ENCODE data around the gene MZT2A.
"Not testable (repeated sequence)": the region's sequence is repeated elsewhere in the genome, so short reads cannot be mapped to it uniquely, and the experiment has no call there.

Gene MZT2A

GRCh38 chr2:131531547-131532185 lies 39.5 kb upstream of the MZT2A start:
- H3K27ac ChIP-seq; H3K27me3 ChIP-seq (ENCODE audit: insufficient read depth, low read depth); H3K79me2 ChIP-seq (ENCODE audit: insufficient read depth, low read depth); H3K36me3 ChIP-seq (ENCODE audit: insufficient read depth); H2AFZ ChIP-seq (ENCODE audit: low read depth); H3K9ac ChIP-seq; H3K4me2 ChIP-seq; H4K20me1 ChIP-seq (ENCODE audit: insufficient read depth); H3K4me3 ChIP-seq (IDR thresholded peaks at IDR 0.05; ENCODE audit: insufficient read depth, low read depth, low read length): not testable (repeated sequence)
- H3K4me1 ChIP-seq (ENCODE audit: low read depth, poor library complexity, severe bottlenecking), result peaks cover 16% of the 10 kb centered on the region

GRCh38 chr2:131530626-131531344 lies 38.6 kb upstream of the MZT2A start:
- not testable (repeated sequence) for H3K36me3 ChIP-seq (ENCODE audit: insufficient read depth); H3K27ac ChIP-seq; H3K9ac ChIP-seq; H3K27me3 ChIP-seq (ENCODE audit: insufficient read depth, low read depth); H4K20me1 ChIP-seq (ENCODE audit: insufficient read depth); H2AFZ ChIP-seq (ENCODE audit: low read depth); H3K4me3 ChIP-seq (IDR thresholded peaks at IDR 0.05; ENCODE audit: insufficient read depth, low read depth, low read length); H3K79me2 ChIP-seq (ENCODE audit: insufficient read depth, low read depth); H3K4me2 ChIP-seq
- peaks cover 16% of the 10 kb centered on the region for H3K4me1 ChIP-seq (ENCODE audit: low read depth, poor library complexity, severe bottlenecking)

- not testable (repeated sequence) for H3K4me3 ChIP-seq (IDR thresholded peaks at IDR 0.05; ENCODE audit: insufficient read depth, low read depth, low read length); H3K9ac ChIP-seq; H3K36me3 ChIP-seq (ENCODE audit: insufficient read depth); H3K27me3 ChIP-seq (ENCODE audit: insufficient read depth, low read depth); H3K79me2 ChIP-seq (ENCODE audit: insufficient read depth, low read depth); H4K20me1 ChIP-seq (ENCODE audit: insufficient read depth)
- Histone ChIP-seq H2AFZ (ENCODE audit: low read depth) (peak overlapping the region; percentile 76), H3K27ac (peak overlapping the region; percentile 42; the same call in 1 of the 2 replicates), H3K4me1 (ENCODE audit: low read depth, poor library complexity, severe bottlenecking) (peaks cover 16% of the 10 kb centered on the region), H3K4me2 (peak overlapping the region; percentile 98; the same call in 1 of the 2 replicates)
These were observed 37.8 kb upstream of the MZT2A start for GRCh38 chr2:131529864-131530445.

GRCh38 chr2:131528981-131529863 lies 37.0 kb upstream of the MZT2A start:
- Histone ChIP-seq H3K27ac (peak overlapping the region; percentile 42), H3K9ac (peak overlapping the region; percentile 51), H2AFZ (ENCODE audit: low read depth) (peak overlapping the region; percentile 76), H3K4me3 (IDR thresholded peaks at IDR 0.05; ENCODE audit: insufficient read depth, low read depth, low read length) (peak overlapping the region; percentile 55), H3K4me2 (peak overlapping the region; percentile 98), H3K4me1 (ENCODE audit: low read depth, poor library complexity, severe bottlenecking) (peaks cover 16% of the 10 kb centered on the region)
- H3K27me3 ChIP-seq (ENCODE audit: insufficient read depth, low read depth); H3K36me3 ChIP-seq (ENCODE audit: insufficient read depth); H4K20me1 ChIP-seq (ENCODE audit: insufficient read depth); H3K79me2 ChIP-seq (ENCODE audit: insufficient read depth, low read depth): not testable (repeated sequence)

GRCh38 chr2:131527131-131528001 lies 35.2 kb upstream of the MZT2A start, which contains the start of gene CCDC74A:
Gene CCDC74A (plus strand): TSS chr2:131527888. CDS start chr2:131527971, 83 bp downstream.
- Histone ChIP-seq H3K4me2 (peak within 1 kb of the TSS; percentile 33), H2AFZ (ENCODE audit: low read depth) (peak within 1 kb of the TSS; percentile 67), H3K4me1 (ENCODE audit: low read depth, poor library complexity, severe bottlenecking) (peaks cover 16% of the 10 kb centered on the region), H3K9ac (peak within 1 kb of the TSS; percentile 60; the same call in 1 of the 2 replicates), H3K27ac (peak within 1 kb of the TSS; percentile 64)
- not testable (repeated sequence) for H3K79me2 ChIP-seq (ENCODE audit: insufficient read depth, low read depth); H3K36me3 ChIP-seq (ENCODE audit: insufficient read depth); H4K20me1 ChIP-seq (ENCODE audit: insufficient read depth); H3K4me3 ChIP-seq (IDR thresholded peaks at IDR 0.05; ENCODE audit: insufficient read depth, low read depth, low read length); H3K27me3 ChIP-seq (ENCODE audit: insufficient read depth, low read depth)

- H3K9ac ChIP-seq; H3K4me3 ChIP-seq (IDR thresholded peaks at IDR 0.05; ENCODE audit: insufficient read depth, low read depth, low read length); H4K20me1 ChIP-seq (ENCODE audit: insufficient read depth); H3K27ac ChIP-seq; H3K27me3 ChIP-seq (ENCODE audit: insufficient read depth, low read depth); H3K4me2 ChIP-seq; H3K79me2 ChIP-seq (ENCODE audit: insufficient read depth, low read depth); H2AFZ ChIP-seq (ENCODE audit: low read depth); H3K36me3 ChIP-seq (ENCODE audit: insufficient read depth): not testable (repeated sequence)
- H3K4me1 ChIP-seq (ENCODE audit: low read depth, poor library complexity, severe bottlenecking), result peaks cover 16% of the 10 kb centered on the region
These were observed 33.1 kb upstream of the MZT2A start for GRCh38 chr2:131525256-131525655.

Data from KMS-11 (cell line).